Epithelial cell of esophagus (primary cell): ENCODE results near the gene PRTFDC1.

Source experiments
- DNase-seq: peaks from one replicate; pipeline ENCODE4 v3.0.0; 2010; ENCODE audit warnings: low read depth
- H3K4me3 ChIP-seq: 2 replicates; pipeline ENCODE4 v1.5.1; 2011; ENCODE audit warnings: mild to moderate bottlenecking, low read length, control low read depth
- CTCF ChIP-seq: IDR thresholded peaks from 2 replicates; pipeline ENCODE4 v1.5.1; 2011; ENCODE audit warnings: low read depth, mild to moderate bottlenecking, low read length, control low read depth, inconsistent platforms; ENCODE audit not compliant: insufficient read depth; ENCODE audit errors: missing control alignments

PRTFDC1 gene

GRCh38 chr10:24906372-24906771 is 46.0 kb downstream of the PRTFDC1 start:
- no peak for TF ChIP-seq CTCF

GRCh38 chr10:24904824-24905223 is 47.6 kb downstream of the PRTFDC1 start:
- no peak for DNase-seq
- no peak for TF ChIP-seq CTCF
- H3K4me3 ChIP-seq: no peak overlapping the region

More at GRCh38 chr10:24906372-24906771, 46.0 kb downstream of the PRTFDC1 start:
- DNase-seq: no peak
- H3K4me3 ChIP-seq: no peak overlapping the region

- DNase-seq: no peak
- TF ChIP-seq CTCF: no peak
- no peak overlapping the region for H3K4me3 ChIP-seq
Observed at GRCh38 chr10:24902400-24902728, 50.0 kb downstream of the PRTFDC1 start.

GRCh38 chr10:24901686-24902399 is 50.6 kb downstream of the PRTFDC1 start:
- peak; percentile 93 for DNase-seq
- no peak overlapping the region for H3K4me3 ChIP-seq
- TF ChIP-seq CTCF: no peak

GRCh38 chr10:24900888-24901685 is 51.3 kb downstream of the PRTFDC1 start:
- no peak for TF ChIP-seq CTCF
- no peak overlapping the region for H3K4me3 ChIP-seq
- DNase-seq: no peak

GRCh38 chr10:24899571-24899970 is 52.8 kb downstream of the PRTFDC1 start:
- no peak for DNase-seq
- no peak for TF ChIP-seq CTCF
- H3K4me3 ChIP-seq: no peak overlapping the region

- no peak for DNase-seq
- no peak overlapping the region for H3K4me3 ChIP-seq
- no peak for TF ChIP-seq CTCF
Observed at GRCh38 chr10:24898501-24898900, 53.9 kb downstream of the PRTFDC1 start.
